GM18907 (cell line): ENCODE data around the gene BRICD5.

Experiments used
- ATAC-seq: cut with Tn5 transposase; IDR thresholded peaks from one replicate; pipeline ENCODE4 v1.9.1; 2021; ENCODE audit warnings: mild to moderate bottlenecking, moderate library complexity; ENCODE audit not compliant: unreplicated experiment

The BRICD5 gene

GRCh38 chr16:2166263-2167067 is 44.2 kb downstream of the BRICD5 start:
- no peak for ATAC-seq

DNA sequence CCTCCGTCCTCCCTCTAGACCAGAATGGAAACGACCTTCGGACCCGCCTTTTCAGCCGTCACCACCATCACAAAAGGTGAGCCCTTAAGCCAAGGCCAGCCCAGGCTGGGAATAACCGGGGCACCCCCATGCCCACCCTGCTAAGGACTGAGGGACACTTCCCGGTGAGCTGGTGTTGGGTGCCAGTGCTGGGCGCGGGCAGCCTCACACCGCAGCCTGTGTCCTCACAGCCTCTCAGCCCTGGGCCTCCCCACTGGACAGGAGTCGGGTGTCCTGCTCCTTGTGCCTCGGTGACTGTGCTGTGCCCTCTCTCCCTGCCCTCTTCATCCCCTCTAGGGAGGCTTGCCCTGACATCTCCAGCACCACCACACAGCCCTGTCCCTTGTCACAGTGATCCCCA is 44.8 kb downstream of the BRICD5 start:
- ATAC-seq: no peak

- ATAC-seq: no peak
These were observed 47.3 kb downstream of the BRICD5 start for GRCh38 chr16:2163211-2163881.

DNA sequence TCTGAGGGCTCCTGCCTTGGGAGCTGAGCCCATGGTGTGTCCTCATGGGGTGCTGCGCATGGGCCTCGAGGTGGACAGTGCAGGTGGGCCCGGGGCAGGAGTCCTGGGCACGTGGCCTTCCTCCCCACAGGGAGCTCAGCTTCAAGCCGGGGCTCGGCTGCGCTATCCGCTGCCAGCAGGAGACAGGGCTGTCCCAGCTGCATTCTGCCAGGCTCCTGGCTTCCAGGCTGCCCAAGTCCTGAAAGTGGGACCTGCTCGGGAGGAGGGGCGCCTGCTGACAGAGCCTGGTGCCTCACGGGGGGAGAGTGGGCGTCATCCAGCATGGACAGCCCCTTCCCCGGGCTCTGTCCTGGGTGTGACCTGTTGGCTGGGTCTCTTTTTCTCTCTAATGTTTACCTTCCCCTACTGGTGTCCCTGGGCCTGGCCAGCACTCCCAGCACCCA is 48.0 kb downstream of the BRICD5 start:
- no peak for ATAC-seq

DNA sequence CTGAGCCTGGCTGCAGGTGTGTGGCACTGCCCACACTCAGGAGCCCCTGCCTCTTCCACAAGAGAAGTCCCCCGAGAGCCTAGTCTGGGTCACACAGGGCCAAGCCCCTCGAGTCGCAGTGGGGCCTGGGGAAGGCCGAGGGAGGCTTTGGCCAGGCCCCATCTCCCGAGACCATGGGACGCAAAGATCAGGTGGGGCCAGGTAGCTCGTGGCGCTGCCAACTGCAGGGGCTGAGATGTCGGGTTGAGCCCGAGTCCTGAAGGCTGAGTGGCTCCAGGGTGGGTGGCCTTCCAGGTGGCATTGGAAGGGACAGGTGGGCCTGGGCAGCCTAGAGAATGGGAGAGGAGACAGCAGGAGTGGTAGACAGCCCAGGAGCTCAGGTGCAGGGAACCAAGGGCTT is 48.8 kb downstream of the BRICD5 start:
- ATAC-seq: no peak

DNA sequence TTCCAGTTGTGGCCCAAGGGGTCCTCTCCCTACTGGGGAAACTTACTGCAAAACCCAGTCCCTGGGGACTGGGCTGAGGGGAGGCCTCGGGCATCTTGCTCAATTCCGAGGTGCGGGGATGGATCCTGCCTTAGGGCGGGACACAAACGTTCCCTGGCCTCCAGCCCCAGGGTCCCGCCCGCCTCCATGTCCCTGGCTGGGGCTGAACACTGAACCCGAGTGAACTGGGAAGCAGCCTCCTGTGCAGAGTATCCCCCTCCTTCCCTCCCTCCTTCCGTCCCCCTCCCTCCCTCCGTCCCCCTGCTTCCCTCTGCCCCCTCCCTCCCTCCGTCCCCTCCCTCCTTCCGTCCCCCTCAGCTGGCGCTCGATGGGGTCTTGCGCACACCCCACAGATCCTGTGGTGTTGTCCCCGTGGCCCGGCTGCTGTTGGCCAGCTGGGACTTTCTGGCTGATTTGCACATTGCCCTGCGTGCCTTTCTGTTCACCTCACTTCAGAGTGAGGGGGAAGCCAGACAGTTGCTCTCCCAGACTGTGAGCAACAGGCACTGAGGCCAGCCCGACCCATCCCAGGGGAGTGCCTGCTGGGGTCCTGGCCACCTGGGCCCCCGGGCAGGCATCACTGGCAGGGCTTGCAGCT is 49.6 kb downstream of the BRICD5 start:
- no peak for ATAC-seq
